ENCODE data around the gene ZNF212.

GRCh38 chr7:149252378-149252777 is 12.9 kb downstream of the ZNF212 start:
- TF ChIP-seq CTCF (IDR thresholded peaks at IDR 0.05) (no peak), EP300 (IDR thresholded peaks at IDR 0.05) (no peak)
